PC-9 (cell line): Measurements from ENCODE around the gene EIF4G3. TPM values are rescaled to one million over a fixed set of nuclear protein-coding genes. Genes with fewer than 3 reads are reported as not detected.
"Not testable (repeated sequence)": the region's sequence is repeated elsewhere in the genome, so short reads cannot be mapped to it uniquely, and the experiment has no call there.

Source experiments
- BruUV-seq: library from RNA; stranded (reverse); fragments of 400-500 nt; replicated peaks from 2 replicates; lab custom pipeline; 2021; lab: Mats Ljungman, UMichigan
- CTCF ChIA-PET: fragments of 300-600 bp; sonication (Branson Sonifier 250); formaldehyde crosslinking; loops from one replicate; lab custom pipeline; 2022; ENCODE audit warnings: antibody characterized with exemption; lab: Charles Lee
- POLR2A ChIA-PET: fragments of 300-600 bp; sonication (Branson Sonifier 250); formaldehyde crosslinking; loops from one replicate; lab custom pipeline; 2022; ENCODE audit warnings: antibody characterized with exemption; ENCODE audit not compliant: unreplicated experiment; lab: Charles Lee
- DNase-seq, 2 experiments: peaks; one replicate each; pipeline versions ENCODE4 v3.0.0 to v3.0.0-alpha.2; 2015 to 2022; ENCODE audit warnings: mixed read lengths in 1 of 2
- H2AFZ ChIP-seq: fragments of 200-600 bp; sonication (generic); 2 replicates; pipeline ENCODE4 v1.8.1; 2017; ENCODE audit warnings: antibody characterized with exemption
- H3F3A ChIP-seq: fragments of 200-600 bp; sonication (generic); 2 replicates; pipeline ENCODE4 v1.8.1; 2017; ENCODE audit warnings: antibody characterized with exemption, mild to moderate bottlenecking, low read depth; ENCODE audit not compliant: insufficient read depth
- H3K27ac ChIP-seq: fragments of 200-600 bp; sonication (generic); 2 replicates; pipeline ENCODE4 v1.6.1; 2016; ENCODE audit warnings: mixed run types
- H3K27me3 ChIP-seq: fragments of 200-600 bp; sonication (generic); 2 replicates; pipeline ENCODE4 v1.6.1; 2016; ENCODE audit warnings: low read depth, mixed run types; ENCODE audit not compliant: insufficient read depth
- H3K36me3 ChIP-seq: fragments of 200-600 bp; sonication (generic); 2 replicates; pipeline ENCODE4 v1.6.1; 2016; ENCODE audit warnings: low read depth, mixed run types
- H3K4me1 ChIP-seq: fragments of 200-600 bp; sonication (generic); replicated peaks from 2 replicates; pipeline ENCODE4 v1.6.1; 2016; ENCODE audit warnings: mixed run types; ENCODE audit not compliant: insufficient read depth
- H3K4me2 ChIP-seq: fragments of 200-600 bp; sonication (generic); 2 replicates; pipeline ENCODE4 v1.6.1; 2017; ENCODE audit warnings: mixed run types
- H3K4me3 ChIP-seq: fragments of 200-600 bp; sonication (generic); 2 replicates; pipeline ENCODE4 v1.6.1; 2016; ENCODE audit warnings: mixed run types
- H3K79me2 ChIP-seq: fragments of 200-600 bp; sonication (generic); 2 replicates; pipeline ENCODE4 v1.6.1; 2017; ENCODE audit warnings: low read depth, mixed run types
- H3K9me2 ChIP-seq: fragments of 200-600 bp; sonication (generic); 2 replicates; pipeline ENCODE4 v1.8.1; 2017; ENCODE audit warnings: mild to moderate bottlenecking; ENCODE audit not compliant: insufficient read depth
- H3K9me3 ChIP-seq: fragments of 200-600 bp; sonication (generic); 2 replicates; pipeline ENCODE4 v1.8.1; 2016; ENCODE audit warnings: low read depth; ENCODE audit not compliant: insufficient read depth
- H4K20me1 ChIP-seq: fragments of 200-600 bp; sonication (generic); 2 replicates; pipeline ENCODE4 v1.8.1; 2017; ENCODE audit not compliant: insufficient read depth
- EZH2 ChIP-seq: fragments of 200-600 bp; sonication (generic); IDR thresholded peaks from 2 replicates; pipeline ENCODE4 v1.8.0; 2017; ENCODE audit warnings: antibody characterized with exemption, low read depth
- intact Hi-C: fragments of 100-400 bp; cut with micrococcal nuclease; formaldehyde crosslinking; loops from one replicate; pipeline ENCODE4 v1.10.0; 2022; ENCODE audit not compliant: unreplicated experiment
- total RNA-seq: library from RNA; stranded (reverse); gene quantifications from 2 replicates; pipeline ENCODE4 v1.2.3, GENCODE V29; 2021
- TF ChIP-seq, protein P1 (sequence below): fragments of 200-600 bp; sonication (generic); conservative IDR thresholded peaks from 2 replicates; pipeline ENCODE4 v1.6.1; 2017; ENCODE audit warnings: mixed run types, antibody characterized with exemption, mild to moderate bottlenecking, moderate library complexity

EIF4G3 gene
- total RNA-seq, 1 experiment from 2014 or later = 63.2 TPM

DNA sequence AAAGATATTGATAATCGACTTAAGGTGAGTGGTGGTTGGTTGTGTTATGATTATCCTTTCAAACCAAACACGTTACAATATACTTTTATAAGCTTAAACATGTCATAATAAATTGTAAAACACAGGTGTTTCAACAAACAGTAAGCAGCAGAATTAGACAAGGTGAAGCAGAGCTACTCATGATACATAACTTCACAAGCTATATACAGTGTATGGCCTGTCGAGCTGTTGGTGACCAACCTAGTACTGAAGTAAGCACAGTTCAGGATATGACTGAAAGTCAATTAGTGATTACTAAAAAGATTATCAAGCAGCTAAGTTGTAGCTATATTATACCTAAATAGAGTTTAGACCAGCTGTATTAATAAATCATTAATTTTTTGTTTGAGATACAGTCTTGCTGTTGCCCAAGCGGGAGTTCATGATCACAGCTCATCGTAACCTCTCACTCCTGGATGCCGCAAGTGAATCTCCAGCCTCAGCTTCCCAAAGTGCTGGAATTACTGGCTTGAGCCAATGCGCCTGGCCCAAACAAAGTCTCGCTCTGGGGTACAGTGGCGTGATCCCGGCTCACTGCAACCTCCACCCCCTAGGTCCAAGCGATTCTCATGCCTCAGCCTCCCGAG is 148.1 kb downstream of the EIF4G3 start:
- ChIA-PET CTCF (no interaction called here), POLR2A (interaction anchor here (0.6 kb wide), 2 partner anchors 81 to 242 kb away, joined by 9 read pairs; no protein-coding TSS in a partner anchor)
- intact Hi-C loops = no loop called here
- Histone ChIP-seq H3K36me3 (no peaks in the 10 kb centered on the region), H2AFZ (no peak overlapping the region), H3K27me3 (no peaks in the 10 kb centered on the region), H3K9me2 (no peaks in the 10 kb centered on the region), H3K4me3 (no peak overlapping the region), H3K9me3 (no peaks in the 10 kb centered on the region), H3K4me2 (no peak overlapping the region), H3F3A (peaks cover 3% of the 10 kb centered on the region; the same call in 1 of the 2 replicates), H4K20me1 (no peaks in the 10 kb centered on the region), H3K27ac (no peak overlapping the region), H3K4me1 (no peaks in the 10 kb centered on the region), H3K79me2 (peaks cover 24% of the 10 kb centered on the region)
- no peak for TF ChIP-seq EZH2
- TF ChIP-seq, protein P1, sequence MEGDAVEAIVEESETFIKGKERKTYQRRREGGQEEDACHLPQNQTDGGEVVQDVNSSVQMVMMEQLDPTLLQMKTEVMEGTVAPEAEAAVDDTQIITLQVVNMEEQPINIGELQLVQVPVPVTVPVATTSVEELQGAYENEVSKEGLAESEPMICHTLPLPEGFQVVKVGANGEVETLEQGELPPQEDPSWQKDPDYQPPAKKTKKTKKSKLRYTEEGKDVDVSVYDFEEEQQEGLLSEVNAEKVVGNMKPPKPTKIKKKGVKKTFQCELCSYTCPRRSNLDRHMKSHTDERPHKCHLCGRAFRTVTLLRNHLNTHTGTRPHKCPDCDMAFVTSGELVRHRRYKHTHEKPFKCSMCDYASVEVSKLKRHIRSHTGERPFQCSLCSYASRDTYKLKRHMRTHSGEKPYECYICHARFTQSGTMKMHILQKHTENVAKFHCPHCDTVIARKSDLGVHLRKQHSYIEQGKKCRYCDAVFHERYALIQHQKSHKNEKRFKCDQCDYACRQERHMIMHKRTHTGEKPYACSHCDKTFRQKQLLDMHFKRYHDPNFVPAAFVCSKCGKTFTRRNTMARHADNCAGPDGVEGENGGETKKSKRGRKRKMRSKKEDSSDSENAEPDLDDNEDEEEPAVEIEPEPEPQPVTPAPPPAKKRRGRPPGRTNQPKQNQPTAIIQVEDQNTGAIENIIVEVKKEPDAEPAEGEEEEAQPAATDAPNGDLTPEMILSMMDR = no peak
- no TSS peak for BruUV-seq
- DNase-seq = no peak

DNA sequence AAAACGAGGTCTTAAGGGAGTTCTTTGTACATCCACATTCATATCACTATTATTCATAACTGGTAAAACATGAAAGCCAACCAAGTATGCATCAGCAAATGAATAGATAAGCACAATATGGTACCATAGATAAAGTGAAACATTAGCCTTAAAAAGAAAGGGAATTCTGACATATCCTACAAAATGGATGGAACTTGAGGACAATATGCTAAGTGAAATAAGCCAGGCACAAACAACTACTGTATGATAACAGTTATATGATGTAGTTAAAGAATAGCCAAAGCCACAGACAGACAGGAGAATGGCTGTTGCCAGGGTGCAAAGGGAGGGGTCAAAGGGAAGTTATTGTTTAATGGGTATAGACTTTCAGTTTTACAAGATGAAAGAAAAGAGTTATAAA is 148.9 kb downstream of the EIF4G3 start:
- Histone ChIP-seq H2AFZ (no peak overlapping the region), H3F3A (peaks cover 3% of the 10 kb centered on the region; the same call in 1 of the 2 replicates), H3K9me2 (no peaks in the 10 kb centered on the region), H3K4me1 (peaks cover 2% of the 10 kb centered on the region), H3K36me3 (no peaks in the 10 kb centered on the region), H4K20me1 (no peaks in the 10 kb centered on the region), H3K27ac (no peak overlapping the region), H3K79me2 (peaks cover 24% of the 10 kb centered on the region), H3K4me2 (no peak overlapping the region), H3K4me3 (no peak overlapping the region), H3K27me3 (no peaks in the 10 kb centered on the region), H3K9me3 (no peaks in the 10 kb centered on the region)
- DNase-seq = no peak
- no TSS peak for BruUV-seq
- no peak for TF ChIP-seq EZH2
- TF ChIP-seq, protein P1 = no peak
- POLR2A ChIA-PET = interaction anchor here (0.6 kb wide), 1 partner anchor 82 kb away, joined by 9 read pairs; no protein-coding TSS in a partner anchor
- CTCF ChIA-PET = no interaction called here
- intact Hi-C loops = no loop called here

DNA sequence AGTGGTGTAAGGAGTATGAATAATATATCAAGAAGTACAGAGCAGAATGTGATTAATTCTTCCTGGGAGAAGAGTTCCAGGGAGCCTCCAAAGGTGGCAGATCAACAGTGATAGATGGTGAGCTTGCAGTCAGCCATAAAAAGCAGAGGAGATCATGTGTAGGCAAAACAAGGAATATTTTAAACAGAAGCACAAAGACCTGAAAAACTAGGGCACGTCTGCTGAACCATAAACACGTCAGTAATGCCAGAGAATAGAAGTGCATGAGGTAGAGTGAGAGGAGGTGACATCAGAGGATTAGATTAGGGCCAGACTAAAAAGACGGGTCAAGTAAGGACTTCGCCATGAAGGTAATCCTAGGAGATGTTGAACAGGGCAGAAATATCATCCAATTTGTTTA is 151.8 kb downstream of the EIF4G3 start:
- Histone ChIP-seq H4K20me1 (no peaks in the 10 kb centered on the region), H3K4me2 (no peak overlapping the region), H3K36me3 (no peaks in the 10 kb centered on the region), H3K27me3 (no peaks in the 10 kb centered on the region), H3K27ac (no peak overlapping the region), H3K9me2 (no peaks in the 10 kb centered on the region), H3F3A (peaks cover 16% of the 10 kb centered on the region; the same call in 1 of the 2 replicates), H3K4me1 (peaks cover 19% of the 10 kb centered on the region), H3K9me3 (no peaks in the 10 kb centered on the region), H2AFZ (no peak overlapping the region), H3K4me3 (no peak overlapping the region), H3K79me2 (peaks cover 32% of the 10 kb centered on the region)
- intact Hi-C loops = no loop called here
- ChIA-PET CTCF (no interaction called here), POLR2A (no interaction called here)
- DNase-seq = no peak
- TF ChIP-seq EZH2 = no peak
- no TSS peak for BruUV-seq

DNA sequence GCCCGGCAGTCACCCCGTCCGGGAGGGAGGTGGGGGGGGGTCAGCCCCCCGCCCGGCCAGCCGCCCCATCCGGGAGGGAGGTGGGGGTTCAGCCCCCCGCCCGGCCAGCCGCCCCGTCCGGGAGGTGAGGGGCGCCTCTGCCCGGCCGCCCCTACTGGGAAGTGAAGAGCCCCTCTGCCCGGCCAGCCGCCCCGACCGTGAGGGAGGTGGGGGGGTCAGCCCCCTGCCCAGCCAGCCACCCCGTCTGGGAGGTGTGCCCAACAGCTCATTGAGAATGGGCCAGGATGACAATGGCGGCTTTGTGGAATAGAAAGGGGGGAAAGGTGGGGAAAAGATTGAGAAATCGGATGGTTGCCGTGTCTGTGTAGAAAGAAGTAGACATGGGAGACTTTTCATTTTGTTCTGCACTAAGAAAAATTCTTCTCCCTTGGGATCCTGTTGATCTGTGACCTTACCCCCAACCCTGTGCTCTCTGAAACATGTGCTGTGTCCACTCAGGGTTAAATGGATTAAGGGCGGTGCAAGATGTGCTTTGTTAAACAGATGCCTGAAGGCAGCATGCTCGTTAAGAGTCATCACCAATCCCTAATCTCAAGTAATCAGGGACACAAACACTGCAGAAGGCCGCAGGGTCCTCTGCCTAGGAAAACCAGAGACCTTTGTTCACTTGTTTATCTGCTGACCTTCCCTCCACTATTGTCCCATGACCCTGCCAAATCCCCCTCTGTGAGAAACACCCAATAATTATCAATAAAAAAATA is 152.4 kb downstream of the EIF4G3 start:
- H3K9me3 ChIP-seq, H3K36me3 ChIP-seq, H3K9me2 ChIP-seq, DNase-seq, BruUV-seq, H2AFZ ChIP-seq, H3K27me3 ChIP-seq, H4K20me1 ChIP-seq, CTCF ChIA-PET, H3K4me2 ChIP-seq, H3K4me3 ChIP-seq, intact Hi-C loops, H3K27ac ChIP-seq, POLR2A ChIA-PET: not testable (repeated sequence)
- Histone ChIP-seq H3F3A (peaks cover 16% of the 10 kb centered on the region; the same call in 1 of the 2 replicates), H3K4me1 (peaks cover 19% of the 10 kb centered on the region), H3K79me2 (peaks cover 38% of the 10 kb centered on the region)
